Stimulated activated CD4-positive, alpha-beta T cell treated with anti-CD3 and anti-CD28 coated beads, TNF-alpha, amount 100 ng/mL, for 4 hours (primary cell): ENCODE measurements around the gene RAB28.

ENCODE experiments used
- DNase-seq, 3 experiments: peaks; one replicate each; pipeline ENCODE4 v3.0.0-alpha.2; 2020; ENCODE audit warnings: low read depth in 3 of 3

Gene RAB28

DNA sequence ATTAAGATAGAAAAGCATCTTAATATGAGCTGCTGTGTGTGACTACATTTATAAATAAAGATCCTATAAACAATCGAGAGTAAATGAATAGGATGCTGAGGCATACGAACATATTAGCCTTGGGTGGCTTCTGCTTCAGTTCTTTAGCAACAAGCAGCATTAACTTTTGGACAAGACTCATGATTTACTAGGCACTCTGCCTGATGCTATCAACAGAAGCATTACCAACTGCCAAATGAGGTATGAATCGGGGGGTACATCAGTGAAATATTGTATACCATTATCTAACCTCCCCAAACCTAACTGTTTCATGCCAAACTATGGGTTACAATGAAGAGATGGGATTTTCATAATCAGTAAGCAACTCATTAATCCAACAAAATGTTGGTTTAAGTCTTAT lies 113.1 kb downstream of the RAB28 start:
- DNase-seq = no peak

DNA sequence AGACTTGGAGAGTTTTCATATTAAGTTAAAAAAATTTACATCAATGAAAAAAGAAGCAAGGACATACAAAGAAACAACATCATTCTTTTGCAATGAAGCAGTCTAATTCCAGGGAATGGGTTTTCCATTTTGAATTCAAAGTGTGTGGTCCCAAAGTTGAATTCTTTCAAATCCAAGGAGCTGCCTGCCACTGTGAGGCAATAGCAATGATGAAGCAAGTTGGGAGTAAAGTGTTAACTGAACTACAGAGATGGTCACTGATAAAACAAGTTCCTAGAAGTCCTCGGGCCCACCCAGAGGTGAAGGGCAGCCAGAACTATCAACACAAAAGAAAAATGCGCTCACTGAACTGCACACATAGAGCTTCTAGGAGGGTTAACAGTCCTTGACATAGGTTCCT lies 115.9 kb downstream of the RAB28 start:
- DNase-seq = no peak

DNA sequence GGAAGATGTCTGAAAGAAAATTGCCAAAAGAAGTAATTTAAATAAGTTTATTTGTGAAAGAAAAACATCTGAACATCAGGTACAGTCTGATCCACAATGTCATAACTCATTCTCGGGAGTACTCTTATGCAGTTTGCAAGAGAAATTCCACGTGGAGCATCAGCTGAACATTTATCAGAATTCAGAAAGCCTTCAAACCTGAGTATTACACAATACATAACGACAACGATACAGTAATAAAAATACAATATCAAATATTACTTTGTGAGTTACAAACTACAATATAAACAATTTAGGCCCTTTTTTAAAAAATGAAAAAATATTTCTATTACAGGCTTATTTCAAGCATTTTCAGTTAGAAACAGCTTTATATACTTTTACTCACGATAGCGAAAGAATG lies 116.4 kb downstream of the RAB28 start:
- DNase-seq = no peak

DNA sequence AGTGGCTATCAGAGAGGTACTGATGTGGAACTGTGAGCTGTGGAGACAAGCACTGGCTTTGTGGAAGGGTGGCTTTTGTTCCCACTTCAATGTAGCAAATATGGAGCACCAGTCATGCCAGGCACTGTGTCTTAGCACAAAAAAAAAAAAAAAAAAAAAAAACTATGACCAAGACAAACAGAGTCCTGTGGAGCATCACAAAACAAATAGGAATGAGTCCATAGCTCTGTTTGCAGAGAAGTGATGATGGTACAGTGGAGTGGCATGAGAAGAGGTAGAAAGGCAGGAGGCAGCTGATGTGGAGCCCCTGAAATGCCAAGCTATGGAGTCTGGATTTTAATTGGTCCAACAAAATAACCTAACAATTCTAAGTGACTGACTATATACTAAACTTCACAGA lies 116.9 kb downstream of the RAB28 start:
- no peak for DNase-seq

DNA sequence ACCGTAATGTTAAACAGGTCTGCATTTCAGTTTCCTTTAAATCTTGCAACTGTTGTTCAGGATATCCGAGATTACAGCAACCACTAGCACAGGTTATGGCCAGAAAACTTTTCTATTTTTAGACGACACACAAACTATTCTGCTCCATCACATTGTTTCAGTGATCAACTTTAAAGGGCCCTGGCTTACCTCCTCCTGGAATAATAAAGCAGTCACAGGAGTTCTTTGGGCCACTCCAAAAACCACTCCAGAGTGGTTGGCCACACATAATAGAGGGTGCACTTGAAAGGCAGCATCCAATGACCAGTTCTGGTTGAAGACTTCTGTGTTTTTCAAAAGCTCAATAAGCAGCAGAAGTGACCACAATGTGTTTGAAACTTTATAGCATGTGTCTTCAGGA lies 118.9 kb downstream of the RAB28 start:
- DNase-seq = no peak

DNA sequence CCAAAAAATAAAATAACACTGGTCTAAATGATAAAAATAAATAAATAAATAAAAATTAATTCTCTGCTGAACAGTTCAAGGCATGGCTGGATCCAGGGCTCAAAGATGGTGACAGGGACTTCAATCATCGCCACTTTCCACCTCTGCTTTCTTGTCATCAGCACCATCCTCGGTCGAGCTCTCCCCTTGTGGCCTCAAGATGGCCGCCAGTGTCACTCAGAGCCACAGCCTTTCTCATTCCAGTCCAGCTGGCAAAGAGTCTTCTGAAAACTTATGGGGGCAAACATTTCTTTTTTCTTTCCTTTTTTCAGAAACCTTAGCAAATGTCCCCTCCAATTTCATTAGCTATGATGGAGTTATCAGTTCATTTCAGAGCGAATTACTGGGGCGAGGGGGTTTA lies 119.5 kb downstream of the RAB28 start:
- no peak for DNase-seq

DNA sequence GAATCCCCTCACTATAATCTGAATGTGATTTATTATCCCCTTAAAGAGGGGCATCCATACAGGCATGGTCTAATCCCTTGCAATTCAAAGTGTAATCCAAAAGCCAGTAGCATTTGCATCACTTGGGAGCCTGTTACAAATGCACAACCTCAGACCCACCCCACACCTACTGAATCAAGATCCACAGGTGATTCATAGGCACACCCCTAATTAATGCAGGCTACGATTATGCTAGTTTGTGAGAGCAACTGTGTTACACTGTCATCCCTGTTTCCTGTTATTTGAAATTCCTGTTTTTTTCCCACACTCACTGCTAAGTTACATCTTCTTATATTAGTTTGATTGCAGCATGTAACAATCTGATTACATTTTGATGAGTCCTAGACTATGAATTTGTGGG lies 120.0 kb downstream of the RAB28 start:
- no peak for DNase-seq

DNA sequence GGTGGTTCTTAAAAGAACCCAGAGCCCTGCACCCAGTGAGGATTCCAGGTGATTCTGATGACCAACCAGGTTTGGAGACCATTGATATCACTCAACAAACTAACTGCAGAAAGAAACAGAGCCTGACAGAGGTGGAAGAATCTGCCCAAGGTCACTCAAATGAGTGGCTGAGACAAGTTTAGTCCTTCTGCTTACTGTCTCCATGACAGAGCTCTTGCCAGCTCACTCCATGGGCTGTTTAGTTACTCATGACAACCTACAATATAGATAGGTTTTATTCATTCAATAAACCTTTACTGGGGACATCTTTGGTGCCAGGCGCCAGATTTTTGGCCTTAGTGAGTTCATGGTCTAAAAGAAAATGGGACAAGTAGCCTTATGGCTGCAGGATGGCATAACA lies 124.3 kb downstream of the RAB28 start:
- no peak for DNase-seq

DNA sequence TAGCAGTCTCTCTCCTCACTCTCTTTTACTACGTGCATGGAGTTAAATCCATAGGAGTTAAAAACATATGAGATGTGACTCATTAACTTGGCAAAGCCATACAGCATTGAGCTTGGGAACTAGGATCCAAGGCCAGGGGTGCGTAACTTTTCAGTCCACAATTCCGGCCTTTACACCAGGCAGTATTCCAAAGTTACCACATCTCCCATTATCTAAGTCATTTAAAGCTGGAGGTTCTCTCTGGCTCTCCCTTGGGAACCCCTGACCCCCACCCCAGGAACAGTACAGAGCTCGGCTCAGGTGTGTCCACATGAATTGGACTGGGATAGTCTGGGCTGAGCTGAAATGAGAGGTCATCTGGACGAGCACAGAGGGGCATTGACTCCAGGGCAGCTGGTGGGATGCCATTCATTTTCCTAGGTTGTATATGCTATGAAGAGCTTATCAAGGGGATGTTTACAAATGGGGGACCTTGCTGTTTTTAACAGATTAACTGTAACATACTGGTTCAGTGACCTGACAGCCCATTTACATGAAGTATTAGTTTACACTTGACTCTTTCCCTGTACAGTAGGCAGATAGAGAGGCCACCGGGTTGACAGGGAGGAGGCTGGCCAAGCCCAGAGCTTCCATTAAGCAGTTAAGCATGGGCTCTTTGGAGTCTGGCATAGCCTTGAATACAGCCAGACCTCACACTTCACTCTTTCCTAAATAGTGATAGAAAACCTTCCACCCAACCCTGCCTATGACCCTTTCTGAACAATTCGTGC lies 128.8 kb downstream of the RAB28 start:
- DNase-seq = no peak

DNA sequence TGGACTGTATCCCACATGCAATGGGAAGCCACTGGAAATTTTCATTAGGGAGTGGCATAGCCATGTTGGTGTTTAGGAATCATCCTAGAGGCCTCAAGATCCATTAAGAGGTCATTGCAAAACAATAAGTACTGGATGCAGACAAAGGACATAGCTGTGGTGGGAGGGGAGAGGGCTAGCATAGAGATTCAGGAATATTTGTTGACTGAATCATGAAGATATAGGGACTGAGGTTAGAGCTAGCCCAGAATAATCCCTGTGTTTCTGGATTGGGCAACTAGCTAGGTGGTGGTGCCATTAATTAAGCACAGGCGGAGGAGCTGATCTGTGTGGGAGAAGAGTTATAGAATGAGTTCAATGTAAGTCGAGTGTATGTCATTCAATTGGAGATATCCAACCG lies 135.0 kb downstream of the RAB28 start:
- no peak for DNase-seq

DNA sequence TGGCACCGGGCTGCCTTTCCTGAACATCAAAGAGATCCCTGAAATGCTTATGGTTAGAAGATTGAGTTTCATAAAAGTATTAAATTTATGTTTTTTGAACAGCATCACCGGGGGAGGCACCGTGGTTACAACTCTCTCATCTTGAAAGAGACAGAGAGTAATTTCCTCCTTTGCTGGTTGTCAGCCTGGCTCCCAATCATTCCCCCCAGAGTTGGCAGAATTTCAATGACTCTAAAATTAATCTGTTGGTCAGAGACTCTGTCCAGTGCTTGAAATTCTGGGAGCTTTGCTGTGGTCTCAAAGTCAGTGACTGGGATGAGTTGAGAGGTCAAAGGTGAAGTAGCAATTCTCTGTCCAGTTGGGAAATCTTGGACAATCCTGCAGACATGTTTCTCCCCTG lies 135.9 kb downstream of the RAB28 start:
- no peak for DNase-seq

DNA sequence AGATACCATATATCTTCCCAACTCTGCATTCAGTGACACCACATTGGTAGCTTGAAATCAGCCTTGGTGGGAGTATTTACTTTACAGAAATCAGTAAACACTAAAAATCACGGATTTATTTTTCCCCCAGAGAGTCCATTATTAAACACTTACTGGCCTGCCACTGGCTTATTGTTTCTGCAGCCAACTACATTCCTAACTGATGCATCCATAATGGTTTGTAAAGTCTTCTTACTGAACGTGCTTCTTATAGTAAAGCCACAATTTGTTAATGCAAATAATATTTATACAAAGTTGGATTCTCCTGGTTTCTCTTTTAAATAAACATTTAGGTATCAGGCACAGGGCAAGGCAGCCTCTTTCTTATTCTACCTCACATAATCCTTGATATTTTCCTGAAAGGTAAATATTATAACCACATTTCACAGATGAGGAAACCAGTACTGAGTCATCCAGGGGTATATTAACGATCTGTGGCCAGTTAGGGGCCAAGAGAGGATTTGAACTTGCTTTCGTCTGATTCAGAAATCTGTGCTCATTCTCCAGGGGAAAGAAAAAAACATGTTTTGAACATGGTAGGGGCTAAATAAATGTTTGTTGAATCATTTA lies 136.5 kb downstream of the RAB28 start:
- no peak for DNase-seq

DNA sequence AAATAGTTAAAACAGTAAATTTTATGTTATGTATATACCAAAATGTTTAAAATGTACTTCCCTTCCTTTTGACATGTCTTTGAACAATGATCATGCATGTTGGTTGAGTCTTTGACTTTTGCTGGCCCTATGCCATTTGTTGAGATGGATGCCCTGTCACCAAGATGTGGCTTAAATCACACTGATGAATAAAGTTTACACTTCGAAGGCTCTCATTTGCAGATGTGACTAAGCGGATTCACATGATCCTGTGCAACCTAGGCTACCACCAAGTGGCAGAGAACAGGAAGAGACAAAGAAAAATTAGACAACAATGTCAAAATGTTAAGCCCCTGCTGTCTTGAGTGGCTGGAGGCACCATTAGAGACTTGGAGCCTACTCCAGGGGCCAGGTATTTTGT lies 139.9 kb downstream of the RAB28 start:
- DNase-seq = no peak

DNA sequence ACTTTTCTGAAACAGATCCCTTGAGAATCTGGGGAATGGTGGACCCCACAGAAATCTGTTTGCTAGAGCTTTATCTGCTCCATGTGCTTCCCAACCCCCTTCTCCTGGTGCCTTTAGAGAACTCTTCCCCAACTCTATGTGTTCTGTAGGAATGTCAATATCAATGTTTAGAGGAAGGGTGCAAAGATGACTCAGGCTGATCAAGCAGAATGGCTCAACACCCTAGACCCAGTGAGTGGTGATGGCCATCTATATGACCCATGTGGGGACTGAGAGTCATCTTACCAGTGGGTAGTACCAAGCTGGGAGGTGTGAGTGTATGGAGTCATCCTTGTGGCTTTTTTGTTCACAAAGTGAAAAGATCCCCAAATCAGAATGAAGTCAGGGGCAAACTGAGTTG lies 143.5 kb downstream of the RAB28 start:
- no peak for DNase-seq

DNA sequence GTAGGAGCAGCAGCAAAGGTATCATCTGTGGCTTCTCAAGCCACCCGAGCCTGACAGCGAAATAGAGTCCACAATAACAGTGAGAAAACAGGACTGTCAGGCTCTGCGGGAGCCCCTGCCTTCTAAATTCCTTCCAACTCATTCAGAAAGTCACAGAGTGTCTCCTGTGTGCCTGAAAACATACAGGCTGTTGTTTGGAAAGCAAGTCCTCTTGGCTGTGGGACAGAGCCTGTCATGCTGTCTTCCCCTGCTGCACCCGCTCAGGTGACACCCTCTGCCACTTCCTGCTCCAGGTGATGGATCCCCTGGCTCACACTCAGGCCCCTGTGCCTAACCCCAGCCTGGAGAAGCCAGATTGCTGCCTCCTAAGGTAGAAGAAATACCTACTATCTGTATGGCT lies 152.3 kb downstream of the RAB28 start:
- no peak for DNase-seq

DNA sequence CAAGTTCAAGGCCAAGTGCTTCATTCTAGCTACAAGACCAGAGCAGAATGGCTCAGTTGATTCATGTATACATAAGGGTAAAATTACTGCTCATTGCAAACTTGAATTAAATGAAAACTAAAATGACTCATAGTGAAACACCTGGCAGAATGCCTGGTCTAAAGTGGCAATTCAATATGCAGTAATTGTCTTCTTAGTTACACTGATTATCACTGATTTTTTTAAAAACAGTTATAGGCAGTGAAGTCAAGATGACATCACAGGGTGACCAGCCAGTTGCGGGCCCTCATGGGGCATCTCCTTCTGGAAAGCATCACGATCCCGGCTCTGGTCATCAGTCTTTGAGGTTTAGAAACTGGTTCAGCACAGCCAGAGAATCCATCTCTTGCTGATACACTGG lies 154.2 kb downstream of the RAB28 start:
- no peak for DNase-seq

DNA sequence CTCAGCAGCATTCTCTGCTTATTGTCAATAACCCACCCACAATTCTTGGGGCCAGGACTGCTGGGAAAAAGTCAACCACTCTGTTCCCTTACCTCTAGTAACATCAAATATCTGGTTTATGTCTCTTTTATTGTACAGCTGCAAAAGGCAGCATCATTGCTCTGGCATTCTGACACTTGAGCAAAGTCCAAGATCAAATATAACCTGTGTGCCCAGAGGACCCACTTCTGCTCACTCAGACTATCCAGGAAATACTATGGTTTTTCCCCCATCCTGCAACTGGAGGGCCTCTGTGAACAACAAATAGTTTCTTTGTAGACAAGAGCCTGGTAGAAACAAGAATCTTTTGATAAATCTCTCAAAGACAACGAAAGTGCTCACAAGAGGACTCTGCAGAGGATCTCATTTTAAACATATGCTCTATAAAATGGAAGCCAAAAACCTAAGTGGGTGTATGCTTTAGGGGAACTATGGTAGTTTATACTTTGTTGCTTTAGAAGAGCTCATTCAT lies 154.7 kb downstream of the RAB28 start:
- no peak for DNase-seq

DNA sequence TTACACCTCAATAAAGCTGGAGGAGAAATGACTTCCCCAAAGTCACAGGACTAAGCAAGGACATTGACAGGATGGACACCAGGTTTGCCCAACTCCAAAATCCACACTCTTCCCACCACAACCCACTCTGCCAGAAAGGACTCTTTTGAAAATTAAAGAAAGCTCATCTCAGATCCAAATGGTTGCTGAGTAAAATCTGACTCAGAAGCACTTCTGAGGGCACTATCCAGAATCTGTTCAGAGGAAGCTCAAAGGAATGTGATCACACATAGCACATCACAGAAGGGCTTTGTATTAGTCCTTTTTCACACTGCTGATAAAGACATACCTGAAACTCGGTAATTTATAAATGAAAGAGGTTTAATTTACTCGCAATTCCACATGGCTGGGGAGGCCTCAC lies 155.5 kb downstream of the RAB28 start:
- DNase-seq = no peak

DNA sequence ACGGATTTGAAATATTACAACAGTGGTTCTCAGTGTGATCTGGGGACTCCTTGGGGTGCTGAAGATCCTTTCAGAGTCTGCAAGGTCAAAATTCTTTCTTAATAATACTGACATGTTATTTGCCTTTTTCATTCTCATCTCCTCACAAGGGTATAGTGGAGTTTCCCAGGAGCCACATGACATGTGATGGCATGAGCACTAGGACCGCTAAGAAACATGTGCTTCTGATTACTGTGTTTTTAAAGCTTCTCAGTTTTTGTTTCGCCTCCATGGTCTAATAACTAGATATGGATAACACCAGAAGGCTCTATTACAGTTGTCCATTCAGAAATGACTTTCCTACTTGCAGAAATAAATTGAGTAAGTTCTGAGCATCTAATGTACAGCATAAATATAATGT lies 156.1 kb downstream of the RAB28 start:
- DNase-seq = no peak

DNA sequence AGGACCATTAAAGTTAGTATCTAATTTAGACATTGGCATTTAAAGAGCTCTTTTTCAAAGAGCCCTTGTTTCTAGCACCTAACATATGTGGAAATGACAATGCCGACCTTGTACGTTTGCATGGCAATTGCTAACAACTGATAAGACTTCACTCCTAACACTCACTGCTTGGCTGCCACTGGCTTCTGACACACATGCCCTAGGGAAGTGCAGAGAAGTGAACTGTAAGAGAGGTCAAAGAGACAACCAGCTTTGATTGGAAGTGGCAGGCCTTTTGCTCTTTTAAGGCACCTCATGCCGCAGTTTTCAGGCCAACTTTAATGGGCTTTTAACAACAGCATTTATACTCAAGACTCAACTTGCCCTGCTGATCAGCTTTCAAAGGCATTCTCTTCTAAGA lies 158.4 kb downstream of the RAB28 start:
- no peak for DNase-seq

DNA sequence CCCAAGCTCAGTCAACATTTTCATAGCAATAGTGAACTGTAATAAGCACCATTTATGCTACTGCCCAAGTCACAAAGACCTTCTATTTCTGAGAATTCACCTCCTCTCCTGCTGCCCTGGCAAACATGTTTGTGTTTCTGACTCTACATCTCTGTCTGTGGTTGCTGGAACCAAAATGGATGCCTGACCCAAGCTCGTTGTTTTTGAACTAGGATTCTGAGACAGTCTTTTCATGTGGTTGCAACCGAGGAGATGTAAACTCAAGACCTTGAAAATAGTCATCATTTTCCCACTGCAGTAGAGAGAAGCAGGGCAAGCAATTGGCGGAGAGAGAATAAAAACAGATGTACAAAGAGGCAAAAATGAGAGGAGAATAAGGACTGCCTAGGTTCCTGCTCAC lies 160.2 kb downstream of the RAB28 start:
- no peak for DNase-seq

DNA sequence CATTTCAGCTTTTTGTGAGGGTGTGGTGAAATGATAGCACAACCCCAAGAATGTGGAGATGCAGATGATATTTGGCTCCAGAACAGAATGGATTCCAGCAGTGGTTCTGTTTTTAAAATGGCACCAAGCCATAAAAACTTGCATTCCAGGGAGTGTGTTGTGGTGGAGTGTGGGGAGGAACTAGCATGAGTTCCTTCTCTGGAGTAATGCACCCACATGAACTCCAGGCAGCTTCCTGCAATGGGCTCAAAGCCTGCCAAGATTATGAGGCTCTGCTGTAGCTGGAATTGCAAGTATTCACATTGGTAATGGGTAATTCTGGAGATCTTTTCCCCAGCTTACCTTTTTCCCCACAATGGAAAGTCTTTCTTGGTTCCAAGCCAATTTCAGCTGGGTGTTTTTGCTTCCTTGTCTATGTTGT lies 161.4 kb downstream of the RAB28 start:
- DNase-seq = no peak
